ENCODE results near the gene ZNF714.

The ZNF714 gene

DNA sequence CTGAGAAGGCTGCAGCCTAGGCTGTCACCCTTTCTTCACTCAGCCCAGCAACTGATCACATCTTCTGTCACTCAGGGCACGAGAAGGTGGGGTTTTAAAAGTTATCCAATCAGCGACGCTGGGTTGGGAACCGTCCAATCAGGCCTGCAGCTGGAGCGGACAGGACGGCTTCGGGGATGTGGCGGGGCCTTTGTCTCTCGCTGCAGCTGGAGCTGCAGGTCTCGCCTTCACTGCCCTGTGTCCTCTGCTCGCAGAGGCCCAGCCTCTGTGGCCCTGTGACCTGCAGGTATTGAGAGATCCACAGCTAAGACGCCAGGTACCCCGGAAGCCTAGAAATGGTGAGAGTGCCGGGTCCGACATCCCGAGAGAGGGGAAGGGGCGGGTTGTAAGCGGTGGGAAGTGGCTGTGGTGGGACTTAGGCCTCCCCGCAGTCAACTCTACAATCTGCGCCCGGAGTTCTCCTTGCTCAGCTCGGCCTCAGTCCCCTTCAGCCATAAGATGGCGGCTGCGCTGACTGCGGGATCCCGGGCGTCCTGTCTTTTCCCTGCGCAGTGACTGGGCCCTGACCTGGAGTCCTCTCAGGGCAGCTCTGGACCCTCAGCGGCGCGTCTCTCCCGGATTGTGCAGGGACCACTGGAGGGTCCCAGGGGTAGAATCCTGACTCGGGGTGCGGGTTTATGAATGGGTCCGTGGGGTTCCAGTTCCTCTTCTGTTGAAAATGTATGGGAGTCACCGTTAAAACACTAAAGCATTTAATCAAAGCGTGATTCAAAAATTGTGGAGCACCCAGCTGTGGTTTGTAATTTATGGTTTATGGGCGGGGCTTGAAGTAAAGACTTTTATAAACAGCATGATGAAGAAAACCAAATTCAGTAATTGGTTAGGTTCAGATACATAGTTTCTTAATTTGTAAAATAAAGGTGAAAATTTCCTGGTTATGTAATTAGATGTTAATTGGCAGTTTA lies at the start of gene ZNF714:
TSS of gene ZNF714 (plus strand) at position 193 of the 965 bp plus-strand sequence. CDS start 16,066 bp downstream, outside the sequence.
- peak; percentile 23 for DNase-seq

DNA sequence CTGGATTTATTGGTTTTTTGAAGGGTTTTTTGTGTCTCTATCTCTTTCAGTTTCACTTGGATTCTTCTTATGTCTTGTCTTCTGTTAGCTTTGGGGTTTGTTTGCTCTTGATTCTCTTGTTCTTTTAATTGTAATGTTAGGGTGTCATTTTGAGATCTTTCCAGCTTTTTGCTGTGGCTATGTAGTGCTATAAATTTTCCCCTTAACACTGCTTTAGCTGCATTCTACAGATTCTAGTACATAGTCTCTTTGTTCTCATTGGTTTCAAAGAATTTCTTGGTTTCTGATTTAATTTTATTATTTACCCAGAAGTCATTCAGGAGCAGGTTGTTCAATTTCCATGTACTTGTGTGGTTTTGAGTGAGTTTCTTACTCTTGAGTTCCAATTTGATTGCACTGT lies 37.0 kb upstream of the ZNF714 start:
- DNase-seq: no peak

DNA sequence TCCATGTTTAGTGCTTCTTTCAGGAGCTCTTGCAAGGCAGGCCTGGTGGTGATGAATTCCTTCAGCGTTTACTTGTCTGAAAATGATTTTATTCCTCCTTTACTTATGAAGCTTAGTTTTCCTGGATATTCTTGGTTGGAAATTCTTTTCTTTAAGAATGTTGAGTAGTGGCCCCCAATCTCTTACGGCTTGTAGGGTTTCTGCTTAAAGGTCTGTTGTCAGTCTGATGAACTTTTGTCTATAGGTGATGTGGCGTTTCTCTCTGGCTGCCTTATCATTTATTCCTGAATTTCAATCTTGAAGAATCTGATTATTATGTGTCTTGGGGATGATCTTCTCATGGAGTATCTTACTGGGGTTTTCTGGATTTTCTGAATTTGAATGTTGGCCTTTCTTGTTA lies 35.5 kb upstream of the ZNF714 start:
- no peak for DNase-seq

DNA sequence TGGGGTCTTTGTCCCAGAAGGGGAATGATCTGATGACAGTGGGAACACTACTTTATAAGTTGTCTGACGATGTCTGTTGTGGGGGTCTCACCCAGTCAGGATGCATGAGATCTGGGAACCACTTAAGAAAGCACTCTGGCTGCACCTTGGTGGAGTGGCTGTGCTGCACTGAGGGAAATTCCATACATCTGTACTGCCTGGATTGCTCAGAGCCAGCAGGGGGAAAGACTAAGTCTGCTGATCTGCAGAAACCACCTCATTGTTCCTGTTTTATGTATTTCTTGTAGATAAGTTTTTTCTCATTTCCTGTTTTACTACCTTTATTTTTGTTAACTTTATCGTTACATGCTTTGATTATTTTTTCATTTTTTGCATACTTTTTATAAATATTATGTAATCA lies 34.3 kb upstream of the ZNF714 start:
- DNase-seq: no peak

DNA sequence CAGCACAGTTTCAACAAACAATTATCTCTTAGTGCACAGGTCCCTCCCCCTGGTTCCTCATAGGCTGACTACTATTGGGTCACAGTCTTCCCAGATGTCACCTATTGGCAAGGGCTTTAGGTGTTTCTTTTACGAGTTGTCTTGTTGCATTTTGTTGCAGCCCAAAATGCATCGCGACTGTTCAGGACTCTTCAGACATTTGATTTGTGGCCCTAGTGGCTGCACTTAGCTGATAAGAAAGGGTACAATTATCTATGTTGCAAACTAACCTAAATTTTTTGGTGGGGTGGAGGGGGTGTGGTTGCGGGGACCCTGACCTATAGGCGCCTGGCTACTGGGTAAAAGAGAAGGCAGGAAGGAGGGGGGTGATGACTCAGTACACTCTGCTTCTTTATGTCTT lies 29.1 kb upstream of the ZNF714 start:
- no peak for DNase-seq

DNA sequence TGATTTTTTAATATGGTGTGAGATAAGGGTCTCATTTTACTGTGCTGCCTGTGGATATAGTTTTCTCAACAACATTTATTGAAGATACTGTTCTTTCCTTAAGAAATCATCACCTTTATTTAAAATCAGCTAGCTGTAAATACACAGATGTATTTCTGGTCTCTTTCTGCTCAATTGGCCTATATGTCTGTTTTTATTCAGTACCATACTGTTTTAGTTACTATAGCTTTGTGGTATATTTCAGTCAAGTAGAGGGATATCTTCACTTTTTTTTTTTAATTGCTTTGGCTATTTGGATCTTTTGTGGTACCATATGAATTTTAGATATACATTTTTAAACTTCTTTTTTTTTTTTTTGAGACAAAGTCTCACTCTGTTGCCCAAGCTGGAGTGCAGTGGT lies 16.7 kb upstream of the ZNF714 start:
- DNase-seq: no peak

DNA sequence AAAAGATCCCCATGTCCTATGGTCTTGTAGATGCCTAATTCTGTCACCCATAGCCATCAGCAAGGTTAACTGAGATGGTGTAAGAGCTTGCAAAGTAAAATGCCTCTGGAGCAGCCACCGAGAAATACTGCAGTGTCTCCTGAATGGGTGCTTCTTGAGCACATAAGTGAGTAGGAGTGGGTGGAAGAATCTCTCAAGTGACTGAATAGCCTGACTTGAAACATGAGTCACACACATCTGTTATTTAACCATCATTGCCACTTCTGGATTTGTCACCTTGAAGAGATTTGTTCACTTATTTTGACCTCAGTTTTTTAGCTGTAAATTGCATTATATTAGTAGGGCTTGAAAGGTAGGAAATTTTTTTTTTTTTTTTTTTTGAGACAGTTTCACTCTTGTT lies 2.3 kb downstream of the ZNF714 start:
- no peak for DNase-seq

DNA sequence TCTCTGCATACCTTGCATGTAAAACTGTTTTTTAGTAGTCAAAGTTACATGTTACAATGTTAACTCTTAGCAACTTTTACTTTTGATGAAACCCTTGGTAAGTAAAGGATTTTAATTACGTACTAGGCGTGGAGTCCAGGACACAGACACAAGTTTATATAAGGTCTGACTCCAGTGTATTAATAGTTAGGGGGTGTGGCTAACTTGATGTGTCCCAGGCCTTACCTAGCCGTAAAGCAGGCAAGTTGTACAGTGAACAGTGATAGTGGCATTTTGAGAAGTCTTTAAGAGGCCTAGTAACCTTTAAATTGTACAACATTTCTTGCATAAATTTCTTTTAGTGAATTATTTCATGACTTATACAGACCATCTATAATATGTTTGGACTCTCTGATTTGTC lies 5.9 kb downstream of the ZNF714 start:
- DNase-seq: no peak

DNA sequence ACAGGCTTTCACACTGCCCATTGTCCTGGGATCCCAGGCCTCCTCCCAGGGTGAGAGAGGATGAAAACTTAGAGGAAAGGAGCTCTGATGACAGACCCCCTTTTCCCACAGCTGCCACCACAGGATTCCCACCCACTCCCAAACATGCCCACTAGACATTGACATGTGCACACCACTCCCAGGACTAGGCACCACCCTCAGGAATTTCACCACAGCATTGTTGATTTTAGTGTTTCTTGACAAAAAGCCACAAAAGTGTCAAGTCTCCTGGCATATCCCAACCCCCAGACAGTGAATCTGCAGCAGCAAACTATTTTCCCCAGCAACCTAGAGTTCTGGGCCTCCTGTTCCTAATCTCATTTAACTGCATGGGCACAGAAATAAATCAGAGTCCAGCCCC lies 10.1 kb downstream of the ZNF714 start:
- DNase-seq: no peak

DNA sequence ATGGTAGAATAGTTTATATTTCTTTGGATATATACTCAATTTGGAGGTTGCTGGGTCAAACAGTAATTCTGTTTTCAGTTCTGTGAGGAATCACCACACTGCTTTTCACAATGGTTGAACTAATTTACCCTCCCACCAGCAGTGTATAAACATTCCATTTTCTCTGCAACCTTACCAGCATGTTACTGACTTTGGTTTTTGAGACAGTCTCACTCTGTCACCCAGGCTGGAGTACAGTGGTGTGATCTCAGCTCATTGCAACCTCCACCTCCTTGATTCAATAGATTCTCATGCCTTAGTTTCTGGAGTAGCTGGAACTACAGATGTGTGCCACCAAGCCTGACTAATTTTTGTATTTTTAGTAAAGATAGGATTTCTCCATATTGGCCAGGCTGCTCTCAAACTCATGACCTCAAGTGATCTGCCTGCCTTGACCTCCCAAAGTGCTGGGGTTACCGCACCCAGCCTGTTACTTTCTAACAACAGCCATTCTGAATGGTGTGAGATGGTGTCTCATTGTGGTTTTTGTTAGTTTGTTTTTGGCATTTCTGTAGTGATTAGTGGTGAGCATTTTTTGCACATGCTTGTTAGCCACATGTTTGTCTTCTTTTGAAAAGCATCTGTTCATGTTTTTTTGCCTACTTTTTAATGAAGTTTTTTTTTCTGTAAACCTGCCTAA lies 12.5 kb downstream of the ZNF714 start:
- DNase-seq: no peak

DNA sequence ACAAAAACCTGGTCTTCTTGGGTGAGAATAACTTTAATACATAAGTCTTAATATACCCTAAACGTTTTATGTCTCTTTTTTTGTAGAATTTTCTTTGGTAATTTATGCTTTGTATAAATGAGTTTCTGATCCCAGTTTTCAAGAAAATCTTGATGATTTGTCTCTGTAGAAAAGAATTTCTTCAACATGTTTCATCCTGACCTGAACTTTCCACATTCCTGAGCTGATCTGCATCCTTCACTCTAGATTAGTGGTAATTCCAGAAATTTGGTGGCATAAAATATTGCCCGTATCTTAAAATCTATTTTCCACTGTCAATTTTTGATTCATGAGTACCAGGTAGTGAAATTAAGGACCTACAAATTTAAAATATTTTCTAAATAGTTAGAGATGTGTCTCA lies 16.3 kb downstream of the ZNF714 start:
- no peak for DNase-seq

DNA sequence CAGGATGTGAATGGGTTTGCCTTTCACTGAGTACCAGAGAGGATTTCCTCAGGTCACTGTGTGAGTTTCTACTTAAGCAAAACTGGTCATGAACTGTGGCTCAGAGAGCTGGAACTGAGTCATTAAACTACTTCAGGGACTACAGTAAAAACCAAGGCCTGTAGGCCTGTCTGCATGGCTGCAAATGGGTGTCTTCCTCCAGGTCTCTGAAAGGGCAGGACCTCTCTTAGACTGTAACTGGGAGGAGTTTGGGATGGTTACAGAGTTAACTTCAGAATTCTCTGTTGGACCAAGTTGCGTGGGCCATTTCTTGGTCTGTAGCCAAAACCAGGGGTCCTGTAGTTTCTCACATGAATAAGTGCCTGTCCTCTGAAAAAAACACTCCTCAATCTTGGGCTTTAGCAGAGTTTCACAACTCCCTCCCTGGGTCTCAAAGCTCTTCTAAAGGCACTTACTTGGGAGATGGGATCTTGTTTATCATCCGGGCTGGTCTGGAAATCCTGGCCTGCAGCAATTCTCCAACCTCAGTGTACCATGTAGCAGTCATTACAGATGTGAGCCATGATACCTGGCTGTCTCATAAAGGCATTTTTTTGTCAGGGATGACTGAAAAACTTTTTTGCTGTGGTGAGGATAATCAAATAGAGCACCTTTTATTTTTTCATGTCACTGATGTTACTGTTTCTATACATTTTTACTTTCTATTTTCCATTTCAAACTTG lies 19.7 kb downstream of the ZNF714 start:
- no peak for DNase-seq

DNA sequence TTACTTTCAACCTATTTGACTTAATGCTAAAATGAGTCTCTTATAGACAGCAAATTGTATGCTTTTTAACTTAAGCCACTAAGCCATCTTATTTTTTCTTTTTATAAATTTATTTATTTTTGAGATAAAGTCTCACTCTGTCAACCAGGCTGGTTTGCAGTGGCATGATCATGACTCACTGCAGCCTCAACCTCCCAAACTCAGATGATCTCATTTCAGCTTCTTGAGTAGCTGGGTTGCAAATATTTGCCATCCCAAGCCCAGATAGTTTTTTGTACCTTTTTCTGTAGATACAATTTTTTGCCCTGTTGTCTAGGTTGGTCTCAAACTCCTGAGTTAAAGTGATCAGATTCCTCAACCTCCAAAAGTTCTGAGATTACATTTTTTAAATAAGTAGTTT lies 27.1 kb downstream of the ZNF714 start:
- DNase-seq: no peak

DNA sequence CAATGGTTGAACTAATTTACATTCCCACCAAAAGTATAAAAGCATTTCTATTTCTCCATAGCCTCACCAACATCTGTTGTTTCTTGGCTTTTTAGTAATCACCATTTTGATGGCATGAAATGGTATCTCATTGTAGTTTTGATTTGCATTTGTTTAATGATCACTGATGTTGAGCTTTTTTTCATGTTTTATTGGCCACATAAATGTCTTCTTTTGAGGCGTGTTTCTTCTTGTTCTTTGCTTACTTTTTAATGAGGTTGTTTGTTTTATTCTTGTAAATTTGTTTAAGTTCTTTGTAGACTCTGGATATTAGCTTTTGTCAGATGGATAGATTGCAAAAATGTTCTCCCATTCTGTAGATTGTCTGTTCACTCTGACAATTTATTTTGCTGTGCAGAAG lies 28.2 kb downstream of the ZNF714 start:
- DNase-seq: no peak

DNA sequence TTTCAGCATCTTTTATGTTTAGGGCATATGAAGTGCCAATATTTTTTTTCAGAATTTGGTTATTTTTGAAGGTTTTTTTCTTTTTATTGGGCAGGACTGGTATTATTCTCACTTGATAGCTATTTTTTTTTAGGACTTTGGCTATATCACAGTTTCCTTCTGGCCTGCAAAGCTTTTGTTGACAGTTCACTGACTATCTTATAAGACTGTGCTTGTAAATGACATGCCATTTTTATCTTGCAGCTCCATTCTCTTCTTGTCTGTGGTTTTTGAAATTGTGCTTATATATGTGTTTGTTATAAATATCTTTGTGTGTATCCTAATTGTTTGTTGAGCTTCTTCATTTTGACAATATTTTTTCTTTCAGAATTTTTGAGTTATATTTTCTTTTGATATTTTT lies 33.4 kb downstream of the ZNF714 start:
- DNase-seq: no peak

DNA sequence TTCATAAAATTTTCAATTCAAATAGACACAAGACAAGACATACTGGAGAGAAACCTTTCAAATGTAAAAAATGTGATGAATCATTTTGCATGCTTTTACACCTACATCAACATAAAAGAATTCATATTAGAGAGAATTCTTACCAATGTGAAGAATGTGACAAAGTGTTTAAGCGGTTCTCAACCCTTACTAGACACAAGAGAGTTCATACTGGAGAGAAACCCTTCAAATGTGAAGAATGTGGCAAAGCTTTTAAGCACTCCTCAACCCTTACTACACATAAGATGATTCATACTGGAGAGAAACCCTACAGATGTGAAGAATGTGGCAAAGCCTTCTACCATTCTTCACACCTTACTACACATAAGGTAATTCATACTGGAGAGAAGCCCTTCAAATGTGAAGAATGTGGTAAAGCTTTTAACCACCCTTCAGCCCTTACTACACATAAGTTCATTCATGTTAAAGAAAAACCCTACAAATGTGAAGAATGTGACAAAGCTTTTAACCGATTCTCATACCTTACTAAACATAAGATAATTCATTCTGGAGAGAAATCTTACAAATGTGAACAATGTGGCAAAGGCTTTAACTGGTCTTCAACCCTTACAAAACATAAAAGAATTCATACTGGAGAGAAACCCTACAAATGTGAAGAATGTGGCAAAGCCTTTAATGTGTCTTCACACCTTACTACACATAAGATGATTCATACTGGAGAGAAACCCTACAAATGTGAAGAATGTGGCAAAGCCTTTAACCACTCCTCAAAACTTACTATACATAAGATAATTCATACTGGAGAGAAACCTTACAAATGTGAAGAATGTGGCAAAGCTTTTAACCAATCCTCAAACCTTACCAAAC lies 35.3 kb downstream of the ZNF714 start:
- no peak for DNase-seq

DNA sequence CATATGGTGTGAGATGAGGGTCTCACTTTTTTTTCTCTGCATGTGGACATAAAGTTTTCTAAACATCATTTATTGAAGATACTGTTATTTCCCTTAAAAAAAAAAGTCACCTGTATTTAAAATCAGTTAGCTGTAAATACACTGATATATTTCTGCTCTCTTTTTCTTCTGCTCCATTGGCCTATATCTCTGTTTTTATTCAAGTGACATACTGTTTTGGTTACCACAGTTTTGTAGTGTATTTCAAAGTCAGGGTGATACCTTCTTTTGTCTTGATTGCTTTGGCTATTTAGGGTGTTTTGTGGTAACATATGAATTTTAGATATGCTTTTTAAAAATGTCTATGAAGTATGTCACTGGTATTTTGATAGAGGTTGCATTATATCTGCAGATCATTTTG lies 44.1 kb downstream of the ZNF714 start:
- DNase-seq: no peak

DNA sequence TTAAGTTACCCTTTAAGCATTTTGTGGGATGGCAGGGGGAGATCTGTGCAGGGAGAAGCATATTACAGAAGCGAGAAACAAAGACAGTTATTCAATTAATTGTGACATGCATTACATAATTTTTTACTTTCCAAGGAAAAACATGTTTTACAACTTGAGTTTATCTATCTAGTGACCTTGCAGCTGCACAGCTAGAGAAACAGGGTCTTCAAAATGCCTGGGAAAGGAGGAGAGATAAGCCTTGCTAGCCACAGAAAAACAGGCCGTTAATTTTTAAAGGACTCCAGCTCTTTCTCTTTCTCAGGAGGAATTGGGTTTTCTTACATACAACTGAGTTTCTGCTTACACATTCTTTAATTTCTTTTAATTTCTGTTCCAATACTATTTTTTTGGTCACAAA lies 45.0 kb downstream of the ZNF714 start:
- no peak for DNase-seq

DNA sequence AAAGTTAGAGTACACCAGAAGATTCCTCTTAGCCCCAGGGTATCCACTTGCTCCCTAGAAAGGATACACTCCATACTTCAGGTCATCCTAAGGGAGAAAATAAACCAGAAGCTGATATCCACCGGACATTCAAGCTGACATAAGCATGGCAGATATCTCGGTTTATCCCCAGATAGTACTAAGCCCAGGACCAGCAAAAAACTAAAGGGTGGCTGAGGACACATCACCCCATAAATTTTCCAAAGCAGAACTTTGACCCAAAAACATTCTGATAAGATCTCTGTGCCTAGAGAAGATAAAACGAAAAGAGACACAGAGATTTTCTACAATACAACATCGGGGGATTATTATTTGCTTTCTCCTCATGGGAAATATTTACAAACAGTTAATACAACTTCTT lies 45.9 kb downstream of the ZNF714 start:
- no peak for DNase-seq

DNA sequence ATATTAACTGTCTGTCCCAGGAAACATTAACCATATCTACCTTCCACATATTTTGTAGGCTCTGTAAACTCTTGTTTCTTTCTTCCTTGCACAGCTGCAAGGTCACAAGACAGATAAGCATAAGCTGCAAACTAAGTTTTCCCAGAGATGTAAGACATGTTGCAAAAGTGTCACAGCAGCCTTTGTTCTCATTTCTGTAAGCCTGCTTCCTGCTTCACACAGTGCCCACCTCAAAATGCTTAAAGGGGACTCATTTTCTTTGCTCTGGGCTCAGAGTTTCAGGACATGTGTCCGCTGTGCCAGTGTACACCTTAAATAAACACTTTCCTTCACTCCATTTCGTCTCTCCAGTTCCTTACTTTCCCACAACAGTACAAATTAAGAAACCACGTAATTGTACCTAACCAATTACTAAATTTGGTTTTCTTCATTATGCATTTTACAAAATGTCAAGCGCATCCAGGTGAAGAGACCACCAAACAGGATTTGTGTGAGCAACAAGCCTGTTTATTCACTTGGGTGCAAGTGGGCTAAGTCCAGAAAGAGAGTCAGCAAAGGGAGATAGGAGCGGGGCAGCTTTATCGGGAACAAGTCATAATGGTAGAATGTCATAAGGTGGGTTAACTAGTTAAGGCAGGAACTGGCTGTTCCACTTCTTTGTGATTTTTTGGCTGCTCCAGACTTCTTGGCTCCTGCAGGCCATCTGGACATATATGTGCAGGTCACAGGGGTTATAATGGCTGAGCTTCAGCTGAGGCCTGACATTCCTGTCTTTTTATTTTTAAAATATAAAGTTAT lies 47.1 kb downstream of the ZNF714 start:
- DNase-seq: no peak

DNA sequence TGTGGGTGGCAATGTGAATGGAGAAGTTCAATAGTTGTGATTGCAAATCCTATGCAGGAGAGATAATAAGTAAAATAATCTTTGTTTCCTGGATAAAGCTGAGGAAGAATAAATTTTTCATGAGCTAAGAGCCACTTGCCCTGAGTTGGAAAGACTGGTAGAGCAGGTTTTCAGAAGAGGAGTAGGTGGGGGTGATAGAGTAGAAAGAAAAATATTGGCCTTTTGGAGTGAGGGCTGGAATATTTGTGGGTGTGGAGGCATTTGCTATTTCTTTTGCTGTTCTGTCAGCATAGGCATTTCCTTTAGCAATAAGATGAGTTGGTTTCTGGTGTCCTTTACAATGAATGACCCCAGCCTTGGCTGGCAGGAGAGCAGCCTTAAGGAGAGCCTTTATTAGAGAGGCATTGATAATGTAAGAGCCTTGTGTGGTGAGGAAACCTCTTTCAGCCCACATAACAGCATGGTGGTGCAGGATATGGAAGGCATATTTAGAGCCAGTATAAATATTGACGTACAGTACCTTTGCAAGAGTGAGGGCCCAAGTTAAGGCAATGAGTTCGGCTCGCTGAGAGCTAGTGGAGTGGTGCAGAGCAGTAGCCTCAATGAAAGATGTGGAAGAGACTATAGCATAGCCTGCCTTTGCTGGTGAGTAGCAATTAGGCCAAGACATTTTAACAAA lies 48.2 kb downstream of the ZNF714 start:
- no peak for DNase-seq

Measured in GOT3 (cell line).